ENCODE measurements around the gene MRPL40. TPM values are rescaled to one million over a fixed set of nuclear protein-coding genes. Genes with fewer than 3 reads are reported as not detected.

The MRPL40 gene
- polyA plus RNA-seq, 1 donor from 2014 or later: 32.5 TPM

GRCh38 chr22:19470010-19470409, 37.7 kb downstream of the MRPL40 start:
- peaks cover 3% of the 10 kb centered on the region for H3K36me3 ChIP-seq (ENCODE audit: insufficient read depth, low read length)
- no peak overlapping the region for H3K4me2 ChIP-seq (ENCODE audit: low read length)
- H3K4me3 ChIP-seq (ENCODE audit: low read length): no peak overlapping the region
- H3K9me2 ChIP-seq (ENCODE audit: insufficient read depth, low read length): no peaks in the 10 kb centered on the region
- no peaks in the 10 kb centered on the region for H3F3A ChIP-seq (ENCODE audit: insufficient read depth, low read length, poor library complexity, severe bottlenecking)
- TF ChIP-seq MXI1 (conservative IDR thresholded peaks at IDR 0.05; ENCODE audit: poor library complexity, severe bottlenecking): no peak
- no peak for TF ChIP-seq EP300 (conservative IDR thresholded peaks at IDR 0.05; ENCODE audit: poor library complexity, severe bottlenecking)
- TF ChIP-seq SMC3 (conservative IDR thresholded peaks at IDR 0.05; ENCODE audit: poor library complexity): no peak
- no peak for TF ChIP-seq EZH2 (IDR thresholded peaks at IDR 0.05; ENCODE audit: borderline replicate concordance, insufficient read depth, low read length, poor library complexity, severe bottlenecking)
- no peak for TF ChIP-seq REST (IDR thresholded peaks at IDR 0.05; ENCODE audit: borderline replicate concordance)
- no peak overlapping the region for H3K9ac ChIP-seq (ENCODE audit: low read length)
- no peaks in the 10 kb centered on the region for H4K20me1 ChIP-seq (ENCODE audit: insufficient read depth)
- H3K27ac ChIP-seq (ENCODE audit: low read length): no peak overlapping the region
- H3K9me3 ChIP-seq (ENCODE audit: low read length): no peaks in the 10 kb centered on the region
- no peaks in the 10 kb centered on the region for H3K27me3 ChIP-seq (ENCODE audit: insufficient read depth, low read depth, low read length)
- H2AFZ ChIP-seq (ENCODE audit: low read depth, low read length): no peak overlapping the region
- H3K79me2 ChIP-seq (replicated peaks; ENCODE audit: insufficient read depth, low read length): no peaks in the 10 kb centered on the region

- Histone ChIP-seq H3K4me3 (ENCODE audit: low read length) (no peak overlapping the region), H3K4me2 (ENCODE audit: low read length) (no peak overlapping the region), H4K20me1 (ENCODE audit: insufficient read depth) (no peaks in the 10 kb centered on the region), H2AFZ (ENCODE audit: low read depth, low read length) (no peak overlapping the region), H3K36me3 (ENCODE audit: insufficient read depth, low read length) (peaks cover 3% of the 10 kb centered on the region), H3K9me3 (ENCODE audit: low read length) (no peaks in the 10 kb centered on the region), H3F3A (ENCODE audit: insufficient read depth, low read length, poor library complexity, severe bottlenecking) (no peaks in the 10 kb centered on the region), H3K79me2 (replicated peaks; ENCODE audit: insufficient read depth, low read length) (no peaks in the 10 kb centered on the region), H3K9ac (ENCODE audit: low read length) (no peak overlapping the region), H3K27ac (ENCODE audit: low read length) (no peak overlapping the region), H3K27me3 (ENCODE audit: insufficient read depth, low read depth, low read length) (no peaks in the 10 kb centered on the region), H3K9me2 (ENCODE audit: insufficient read depth, low read length) (no peaks in the 10 kb centered on the region)
- TF ChIP-seq RAD21 (conservative IDR thresholded peaks at IDR 0.05) (no peak), SMC3 (conservative IDR thresholded peaks at IDR 0.05; ENCODE audit: poor library complexity) (no peak), POLR2AphosphoS5 (IDR thresholded peaks at IDR 0.05) (no peak), REST (IDR thresholded peaks at IDR 0.05; ENCODE audit: borderline replicate concordance) (no peak), EZH2 (IDR thresholded peaks at IDR 0.05; ENCODE audit: borderline replicate concordance, insufficient read depth, low read length, poor library complexity, severe bottlenecking) (no peak), MXI1 (conservative IDR thresholded peaks at IDR 0.05; ENCODE audit: poor library complexity, severe bottlenecking) (no peak), TAF1 (IDR thresholded peaks at IDR 0.05; ENCODE audit: low read depth) (no peak), CTCF (IDR thresholded peaks at IDR 0.05; ENCODE audit: poor library complexity, severe bottlenecking) (no peak), EP300 (conservative IDR thresholded peaks at IDR 0.05; ENCODE audit: poor library complexity, severe bottlenecking) (no peak)
Measured at GRCh38 chr22:19471572-19471971, 39.2 kb downstream of the MRPL40 start.
